ENCODE data around the gene PAFAH1B2.
"Not testable (repeated sequence)": the region's sequence is repeated elsewhere in the genome, so short reads cannot be mapped to it uniquely, and the experiment has no call there.

GRCh38 chr11:117137223-117138086 lies 6.6 kb upstream of the PAFAH1B2 start:
- not testable (repeated sequence) for TF ChIP-seq POLR2AphosphoS5, POLR2A (IDR thresholded peaks at IDR 0.05; ENCODE audit: low read depth, low read length)

Data from GM12892 (cell line).